GM12865 (cell line): ENCODE measurements around the gene PLEKHA7.

Source experiments
- DNase-seq: peaks from one replicate; pipeline ENCODE4 v3.0.0; 2010; ENCODE audit warnings: low read depth
- H3K4me3 ChIP-seq: 2 replicates; pipeline ENCODE4 v1.5.1; 2011; ENCODE audit warnings: mild to moderate bottlenecking, low read depth, low read length, control low read depth
- CTCF ChIP-seq: IDR thresholded peaks from 2 replicates; pipeline ENCODE4 v1.5.1; 2011; ENCODE audit warnings: low read length, control low read depth, low read depth, inconsistent platforms; ENCODE audit not compliant: insufficient read depth; ENCODE audit errors: missing control alignments

Gene PLEKHA7

GRCh38 chr11:16805938-16806337 is 208.3 kb downstream of the PLEKHA7 start:
- TF ChIP-seq CTCF, result no peak
- DNase-seq, result no peak
- no peak overlapping the region for H3K4me3 ChIP-seq

- DNase-seq, result no peak
- no peak for TF ChIP-seq CTCF
Measured at GRCh38 chr11:16804104-16804947, 209.9 kb downstream of the PLEKHA7 start.

GRCh38 chr11:16801288-16801980 is 212.8 kb downstream of the PLEKHA7 start:
- DNase-seq, result no peak
- H3K4me3 ChIP-seq, result no peak overlapping the region
- TF ChIP-seq CTCF, result no peak

More at GRCh38 chr11:16804104-16804947, 209.9 kb downstream of the PLEKHA7 start:
- H3K4me3 ChIP-seq, result no peak overlapping the region

GRCh38 chr11:16800382-16800781 is 213.8 kb downstream of the PLEKHA7 start:
- no peak for DNase-seq
- TF ChIP-seq CTCF, result no peak
- no peak overlapping the region for H3K4me3 ChIP-seq

- H3K4me3 ChIP-seq, result no peak overlapping the region
- no peak for DNase-seq
- TF ChIP-seq CTCF, result no peak
Measured at GRCh38 chr11:16799890-16800289, 214.3 kb downstream of the PLEKHA7 start.

- no peak for TF ChIP-seq CTCF
- H3K4me3 ChIP-seq, result no peak overlapping the region
- DNase-seq, result no peak
Measured at GRCh38 chr11:16799221-16799620, 215.0 kb downstream of the PLEKHA7 start.
